Stimulated activated CD8-positive, alpha-beta memory T cell treated with anti-CD3 and anti-CD28 coated beads, Interleukin-4, amount 100 ng/mL, for 48 hours (primary cell): Measurements from ENCODE around the gene ARL4D.
A peak's percentile ranks its signal among the peaks of the same experiment; 100 is the strongest.
"Not testable (repeated sequence)": the region's sequence is repeated elsewhere in the genome, so short reads cannot be mapped to it uniquely, and the experiment has no call there.

Experiments used
- DNase-seq: peaks from one replicate; pipeline ENCODE4 v3.0.0-alpha.2; 2020

Gene ARL4D, protein sequence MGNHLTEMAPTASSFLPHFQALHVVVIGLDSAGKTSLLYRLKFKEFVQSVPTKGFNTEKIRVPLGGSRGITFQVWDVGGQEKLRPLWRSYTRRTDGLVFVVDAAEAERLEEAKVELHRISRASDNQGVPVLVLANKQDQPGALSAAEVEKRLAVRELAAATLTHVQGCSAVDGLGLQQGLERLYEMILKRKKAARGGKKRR

GRCh38 chr17:43398724-43399595 is at the start of gene ARL4D:
ARL4D (plus strand) TSS chr17:43398993; CDS start chr17:43399733, 740 bp downstream.
- DNase-seq, result peak; percentile 90

DNA sequence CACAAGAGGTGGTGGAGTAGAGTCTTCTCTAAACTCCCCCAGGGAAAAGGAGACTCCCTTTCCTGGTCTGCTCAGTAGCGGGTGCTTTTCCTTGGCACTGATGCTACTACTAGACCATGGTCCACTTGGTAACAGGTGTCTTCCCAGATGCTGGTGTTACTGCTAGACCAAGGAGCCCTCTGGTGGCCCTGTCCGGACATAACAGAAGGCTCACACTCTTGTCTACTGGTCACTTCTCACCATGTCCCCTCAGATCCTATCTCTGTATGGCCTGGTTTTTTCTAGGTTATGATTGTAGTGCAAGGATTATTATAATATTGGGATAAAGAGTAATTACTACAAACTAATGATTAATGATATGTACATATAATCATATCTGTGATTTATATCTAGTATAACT is 49.7 kb upstream of the ARL4D start:
- no peak for DNase-seq

DNA sequence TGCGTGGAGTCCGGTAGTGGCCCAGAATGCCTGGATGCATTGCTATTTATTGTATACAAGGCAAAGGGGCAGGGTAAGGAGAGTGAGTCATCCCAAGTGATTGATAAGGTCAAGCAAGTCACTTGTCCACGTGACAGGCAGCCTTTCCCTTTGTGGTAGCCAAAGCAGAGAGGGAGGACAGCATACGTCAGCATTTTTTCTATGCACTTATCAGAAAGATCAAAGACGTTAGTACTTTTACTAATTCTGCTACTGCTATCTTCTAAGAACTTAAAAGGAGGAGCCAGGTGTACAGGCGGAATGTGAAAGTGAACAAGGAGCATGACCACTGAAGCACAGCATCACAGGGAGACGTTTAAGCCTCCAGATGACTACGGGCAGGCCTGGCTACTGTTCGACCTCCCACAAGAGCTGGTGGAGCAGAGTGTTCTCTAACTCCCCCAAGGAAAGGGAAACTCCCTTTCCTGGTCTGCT is 47.9 kb upstream of the ARL4D start:
- no peak for DNase-seq

DNA sequence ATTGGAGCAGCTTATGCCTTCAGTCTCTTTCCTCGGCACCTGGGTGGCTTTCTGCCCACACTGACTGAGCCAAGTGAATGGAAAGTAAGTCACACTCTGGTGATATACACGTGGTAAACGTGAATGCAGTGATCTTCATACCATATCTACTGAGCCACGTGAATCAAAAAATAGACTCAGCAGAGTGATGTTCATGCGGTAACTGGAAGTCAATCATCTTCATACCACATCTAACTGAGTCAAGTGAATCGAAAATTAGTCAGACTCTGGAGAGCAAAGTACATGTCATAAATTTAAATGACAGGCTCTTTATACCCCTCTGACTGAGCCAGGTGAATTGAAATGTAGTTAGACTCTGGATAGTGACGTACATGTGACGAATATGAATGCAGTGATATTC is 47.1 kb upstream of the ARL4D start:
- no peak for DNase-seq

DNA sequence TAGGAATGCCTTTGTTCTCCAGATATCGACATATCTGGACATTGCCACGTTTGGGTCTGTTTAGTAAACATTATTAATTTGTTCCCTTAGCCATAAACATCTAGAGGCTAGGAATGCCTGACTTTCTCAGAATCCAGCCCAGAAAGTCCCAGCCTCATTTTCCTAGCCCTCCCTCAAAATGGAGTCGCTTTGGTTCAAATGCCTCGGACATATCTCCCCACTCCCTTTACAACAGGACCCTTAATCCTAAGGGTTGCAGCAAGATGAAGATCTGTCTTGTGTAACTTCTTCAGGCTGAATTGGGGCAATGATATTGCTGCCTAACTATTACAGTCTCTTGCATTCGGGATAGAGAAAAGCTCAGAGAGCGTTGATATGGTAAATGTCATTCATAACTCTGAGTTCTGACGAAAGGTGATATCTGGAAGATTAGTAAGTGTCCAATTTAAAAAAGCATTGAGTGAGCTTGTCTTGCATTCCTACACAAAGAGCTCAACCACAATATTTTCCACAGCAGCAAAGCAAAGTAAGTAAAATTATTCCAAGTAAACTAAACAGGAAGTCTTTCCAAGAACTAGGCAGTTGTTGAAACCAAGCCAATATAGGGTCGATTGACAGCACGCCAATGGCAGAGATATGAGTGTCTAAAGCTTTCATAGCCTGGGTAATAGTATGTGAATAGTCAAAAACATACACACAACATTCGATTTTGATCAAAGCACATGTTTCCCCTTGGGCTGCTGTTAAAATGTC is 46.0 kb upstream of the ARL4D start:
- no peak for DNase-seq

DNA sequence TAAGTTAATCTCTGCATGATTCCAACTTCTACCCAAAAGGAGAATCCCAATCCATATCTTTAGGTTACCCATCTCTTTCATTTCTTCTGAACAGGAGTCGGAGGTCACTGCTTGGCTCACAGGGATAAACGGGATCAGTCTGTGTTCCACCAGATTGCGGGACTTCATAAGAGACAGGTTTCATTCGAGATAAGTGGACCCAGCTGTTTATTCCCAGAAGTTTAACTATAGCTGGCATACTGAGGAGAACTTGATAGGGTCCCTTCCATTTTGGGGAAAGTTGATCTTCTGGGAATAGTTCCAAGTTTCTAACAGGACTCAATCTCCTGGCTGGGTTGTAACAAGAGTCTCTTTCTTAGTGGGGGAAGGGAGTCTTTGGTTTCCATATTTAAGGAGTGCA is 45.4 kb upstream of the ARL4D start:
- no peak for DNase-seq

- no peak for DNase-seq
These were observed 44.4 kb upstream of the ARL4D start for GRCh38 chr17:43354371-43354770.

GRCh38 chr17:43356450-43356849 is 42.3 kb upstream of the ARL4D start:
- no peak for DNase-seq

GRCh38 chr17:43356999-43357398 is 41.8 kb upstream of the ARL4D start:
- no peak for DNase-seq

- peak; percentile 31 for DNase-seq
These were observed 39.2 kb upstream of the ARL4D start for GRCh38 chr17:43359469-43360110.

GRCh38 chr17:43360376-43360738 is 38.4 kb upstream of the ARL4D start:
- DNase-seq, result peak; percentile 80

GRCh38 chr17:43360739-43361505 is 37.9 kb upstream of the ARL4D start:
- DNase-seq, result peak; percentile 92

- DNase-seq, result no peak
These were observed 35.4 kb upstream of the ARL4D start for GRCh38 chr17:43363181-43363925.

GRCh38 chr17:43363926-43364285 is 34.9 kb upstream of the ARL4D start:
- no peak for DNase-seq

GRCh38 chr17:43365356-43365755 is 33.4 kb upstream of the ARL4D start:
- no peak for DNase-seq

DNA sequence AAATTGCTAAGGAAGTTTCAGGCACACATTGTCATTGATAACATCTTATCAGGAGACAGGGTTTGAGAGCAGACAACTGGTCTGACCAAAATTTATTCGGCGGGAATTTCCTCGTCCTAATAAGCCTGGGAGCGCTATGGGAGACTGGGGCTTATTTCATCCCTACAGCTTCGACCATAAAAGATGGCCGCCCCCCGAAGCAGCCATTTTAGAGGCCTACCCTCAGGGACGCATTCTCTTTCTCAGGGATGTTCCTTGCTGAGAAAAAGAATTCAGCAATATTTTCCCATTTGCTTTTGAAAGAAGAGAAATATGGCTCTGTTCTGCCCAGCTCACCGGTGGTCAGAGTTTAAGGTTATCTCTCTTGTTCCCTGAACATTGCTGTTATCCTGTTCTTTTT is 32.9 kb upstream of the ARL4D start:
- DNase-seq, result not testable (repeated sequence)

DNA sequence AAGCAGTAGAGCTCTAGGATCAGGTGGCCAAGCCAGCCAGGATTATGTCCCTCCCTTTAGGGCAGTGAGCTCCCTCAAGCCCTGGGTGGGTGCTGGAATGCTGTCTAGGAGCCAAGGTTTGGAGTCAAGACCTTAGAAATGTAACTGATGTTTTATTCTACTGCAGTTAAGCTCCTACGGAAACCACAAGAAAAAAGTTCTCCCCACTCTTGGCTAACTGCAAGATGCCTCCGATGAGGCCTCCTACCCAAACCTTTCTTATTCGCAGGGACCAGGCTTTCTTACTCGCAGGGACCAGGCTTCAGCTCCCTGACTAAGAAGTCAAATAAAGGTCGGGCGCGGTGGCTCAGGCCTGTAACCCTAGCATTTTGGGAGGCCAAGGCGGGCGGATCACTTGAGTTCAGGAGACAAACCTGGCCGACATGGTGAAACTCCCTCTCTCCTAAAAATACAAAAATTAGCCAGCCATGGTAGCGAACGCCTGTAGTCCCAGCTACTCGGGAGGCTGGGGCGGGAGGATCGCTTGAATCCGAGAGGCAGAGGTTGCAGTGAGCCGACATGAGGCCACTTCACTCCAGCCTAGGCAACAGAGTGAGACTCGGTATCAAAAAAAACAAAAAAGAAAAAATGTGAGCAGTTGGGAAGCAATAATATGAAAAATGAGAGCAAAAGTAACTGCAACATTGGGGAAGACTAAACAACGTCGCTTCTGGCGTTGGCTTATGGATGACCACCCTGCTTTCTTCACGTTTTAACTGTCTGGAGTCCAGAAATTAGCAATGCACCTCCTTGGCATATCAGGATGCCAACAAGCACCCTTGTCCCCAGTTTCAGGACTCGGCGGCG is 31.7 kb upstream of the ARL4D start:
- DNase-seq, result peak; percentile 56

DNA sequence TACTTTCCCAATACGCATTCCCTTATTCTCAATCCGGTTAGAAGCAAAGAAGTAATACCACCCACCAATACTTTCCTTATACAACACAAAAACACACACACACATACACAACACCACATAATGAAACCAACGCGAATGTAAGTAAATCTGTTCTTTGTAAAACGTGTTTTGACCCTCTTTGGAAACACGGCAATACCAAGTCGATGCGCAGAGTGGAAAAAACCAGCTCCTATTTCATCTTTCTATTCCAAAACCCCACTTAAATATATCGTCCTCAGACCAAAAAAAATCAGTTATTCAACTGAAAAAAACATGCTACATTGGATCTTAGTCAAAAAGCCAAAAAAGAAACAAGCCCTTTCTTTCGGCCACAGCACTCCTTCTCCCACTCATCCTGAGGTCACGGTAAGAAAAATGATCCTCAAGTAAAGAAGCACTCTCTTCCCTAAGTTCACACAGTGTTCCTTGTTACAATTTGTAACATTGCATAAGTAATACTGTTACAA is 31.0 kb upstream of the ARL4D start:
- DNase-seq, result peak; percentile 48

DNA sequence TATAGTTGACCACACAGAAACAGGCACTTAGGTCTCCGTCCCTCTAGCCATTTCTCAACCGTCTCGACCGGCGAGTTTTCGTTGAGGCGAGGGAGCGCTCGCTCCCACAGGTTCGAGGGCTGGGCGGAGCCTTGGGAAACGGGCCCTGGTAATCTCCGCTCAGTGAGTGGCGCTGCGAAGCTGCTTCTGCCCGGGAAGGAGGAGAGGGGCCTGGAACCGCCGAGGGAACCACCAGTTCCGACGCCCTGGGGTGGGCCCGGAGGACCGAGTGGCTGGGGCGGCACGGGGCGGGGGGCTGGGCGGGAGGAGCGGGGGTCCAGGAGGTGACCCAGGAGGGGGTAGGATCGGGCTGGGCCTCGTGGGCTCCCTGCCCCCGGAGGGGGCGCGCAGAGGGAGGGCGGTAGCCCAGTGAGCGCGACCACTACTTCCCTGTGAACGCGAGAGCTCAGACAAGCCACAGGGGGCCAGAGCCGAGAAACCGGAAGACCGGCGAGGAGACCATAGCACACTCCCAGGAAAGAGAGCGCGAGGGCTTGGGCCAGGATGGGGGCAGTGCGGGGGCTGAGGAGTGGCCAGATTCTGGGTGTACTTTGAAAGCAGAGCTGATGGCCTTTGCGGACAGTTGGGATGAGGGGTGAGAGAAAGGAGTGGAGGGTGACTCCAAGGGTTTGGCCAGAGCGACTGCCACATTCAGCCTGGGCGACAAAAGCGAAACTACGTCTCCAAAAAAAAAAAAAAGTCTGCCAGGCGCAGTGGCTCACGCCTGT is 29.9 kb upstream of the ARL4D start:
- DNase-seq, result peak; percentile 79

GRCh38 chr17:43369986-43370385 is 28.8 kb upstream of the ARL4D start:
- no peak for DNase-seq
